GM21529 (cell line): ENCODE results near the gene CDC34.

Experiments
- ATAC-seq: cut with Tn5 transposase; IDR thresholded peaks from one replicate; pipeline ENCODE4 v1.9.1; 2021; ENCODE audit not compliant: unreplicated experiment

Gene CDC34

GRCh38 chr19:496986-497385, 34.6 kb upstream of the CDC34 start:
- ATAC-seq: no peak

- no peak for ATAC-seq
These were observed 34.1 kb upstream of the CDC34 start for GRCh38 chr19:497491-497868.

GRCh38 chr19:497869-498510, 33.6 kb upstream of the CDC34 start:
- no peak for ATAC-seq

GRCh38 chr19:498511-498891, 33.1 kb upstream of the CDC34 start:
- no peak for ATAC-seq

- ATAC-seq: no peak
These were observed 32.5 kb upstream of the CDC34 start for GRCh38 chr19:498977-499623.

GRCh38 chr19:501646-502045, 29.9 kb upstream of the CDC34 start:
- no peak for ATAC-seq

- ATAC-seq: no peak
These were observed 26.9 kb upstream of the CDC34 start for GRCh38 chr19:504616-505015.

- ATAC-seq: peak; percentile 59
These were observed 24.9 kb upstream of the CDC34 start for GRCh38 chr19:506404-507285.

- peak; percentile 57 for ATAC-seq
These were observed 24.0 kb upstream of the CDC34 start, which contains the start of gene TPGS1 for GRCh38 chr19:507286-508203. Gene TPGS1 (plus strand): TSS chr19:507497. CDS start chr19:507507, 10 bp downstream.

GRCh38 chr19:508204-509150, 23.1 kb upstream of the CDC34 start:
- ATAC-seq: no peak

GRCh38 chr19:510606-511100, 20.9 kb upstream of the CDC34 start:
- ATAC-seq: peak; percentile 25

GRCh38 chr19:511101-511851, 20.3 kb upstream of the CDC34 start:
- ATAC-seq: no peak

GRCh38 chr19:512547-513365, 18.8 kb upstream of the CDC34 start:
- no peak for ATAC-seq

- ATAC-seq: no peak
These were observed 18.0 kb upstream of the CDC34 start for GRCh38 chr19:513368-514165.

- no peak for ATAC-seq
These were observed 17.3 kb upstream of the CDC34 start for GRCh38 chr19:514166-514663.

GRCh38 chr19:517721-518597, 13.6 kb upstream of the CDC34 start:
- no peak for ATAC-seq
